ENCODE measurements around the gene YIPF2. TPM values are rescaled to one million over a fixed set of nuclear protein-coding genes. Genes with fewer than 3 reads are reported as not detected.
A peak's percentile ranks its signal among the peaks of the same experiment; 100 is the strongest.

The YIPF2 gene
- total RNA-seq, 1 donor from 2014 or later: 51.3 TPM

GRCh38 chr19:10888421-10888866 lies 40.0 kb downstream of the YIPF2 start:
- TF ChIP-seq CTCF (IDR thresholded peaks at IDR 0.05): no peak
- intact Hi-C loops (cut with DNase I): no loop called here
- no peaks in the 10 kb centered on the region for H3K9me3 ChIP-seq
- no peaks in the 10 kb centered on the region for H3K4me1 ChIP-seq
- ATAC-seq (no peak), DNase-seq (no peak)
- no peak overlapping the region for H3K4me3 ChIP-seq
- H3K36me3 ChIP-seq: no peaks in the 10 kb centered on the region
- no peak overlapping the region for H3K27ac ChIP-seq
- H3K27me3 ChIP-seq: no peaks in the 10 kb centered on the region

GRCh38 chr19:10887616-10888367 lies 40.6 kb downstream of the YIPF2 start:
- Histone ChIP-seq H3K27ac (no peak overlapping the region), H3K36me3 (no peaks in the 10 kb centered on the region), H3K4me3 (no peak overlapping the region), H3K4me1 (no peaks in the 10 kb centered on the region), H3K27me3 (no peaks in the 10 kb centered on the region), H3K9me3 (no peaks in the 10 kb centered on the region)
- peak; percentile 41 for ATAC-seq
- intact Hi-C loops (cut with DNase I): no loop called here
- TF ChIP-seq CTCF (IDR thresholded peaks at IDR 0.05): no peak
- no peak for DNase-seq

- H3K27me3 ChIP-seq: no peaks in the 10 kb centered on the region
- intact Hi-C loops (cut with DNase I): no loop called here
- no peaks in the 10 kb centered on the region for H3K36me3 ChIP-seq
- H3K27ac ChIP-seq: no peak overlapping the region
- H3K4me3 ChIP-seq: no peak overlapping the region
- DNase-seq (no peak), ATAC-seq (no peak)
- no peak for TF ChIP-seq CTCF (IDR thresholded peaks at IDR 0.05)
- H3K9me3 ChIP-seq: no peaks in the 10 kb centered on the region
- no peaks in the 10 kb centered on the region for H3K4me1 ChIP-seq
Measured at GRCh38 chr19:10885201-10886169, 43.0 kb downstream of the YIPF2 start.

GRCh38 chr19:10884274-10884673 lies 44.2 kb downstream of the YIPF2 start:
- Histone ChIP-seq H3K27ac (no peak overlapping the region), H3K27me3 (no peaks in the 10 kb centered on the region), H3K9me3 (no peaks in the 10 kb centered on the region), H3K4me1 (peaks cover 2% of the 10 kb centered on the region), H3K36me3 (no peaks in the 10 kb centered on the region), H3K4me3 (no peak overlapping the region)
- intact Hi-C loops (cut with DNase I): no loop called here
- no peak for TF ChIP-seq CTCF (IDR thresholded peaks at IDR 0.05)
- ATAC-seq (no peak), DNase-seq (no peak)

- Histone ChIP-seq H3K9me3 (no peaks in the 10 kb centered on the region), H3K27me3 (no peaks in the 10 kb centered on the region), H3K4me1 (peaks cover 11% of the 10 kb centered on the region), H3K27ac (no peak overlapping the region), H3K4me3 (no peak overlapping the region), H3K36me3 (no peaks in the 10 kb centered on the region)
- intact Hi-C loops (cut with DNase I): no loop called here
- no peak for TF ChIP-seq CTCF (IDR thresholded peaks at IDR 0.05)
- ATAC-seq: no peak
- no peak for DNase-seq
Measured at GRCh38 chr19:10882108-10882457, 46.4 kb downstream of the YIPF2 start.
